K562 (cell line): Measurements from ENCODE around the gene HSPA14. TPM values are rescaled to one million over a fixed set of nuclear protein-coding genes. Genes with fewer than 3 reads are reported as not detected.

Experiments used
- ARID2 ChIP-seq: fragments of 450-650 bp; IDR thresholded peaks from 2 replicates; pipeline ENCODE4 v1.6.1; 2017; ENCODE audit warnings: antibody characterized with exemption, mild to moderate bottlenecking
- BCOR ChIP-seq: fragments of 450-650 bp; IDR thresholded peaks from 2 replicates; pipeline ENCODE4 v1.6.1; 2016
- CHD1 ChIP-seq: fragments of 200-600 bp; sonication (generic); IDR thresholded peaks from one replicate; pipeline ENCODE4 v1.6.1; 2012; ENCODE audit warnings: mild to moderate bottlenecking, moderate library complexity, low read length, inconsistent platforms
- CTBP1 ChIP-seq: fragments of 450-650 bp; IDR thresholded peaks from 2 replicates; pipeline ENCODE4 v1.6.1; 2016; ENCODE audit warnings: borderline replicate concordance
- ESRRB ChIP-seq: fragments of 250-450 bp; sonication (Bioruptor Pico); IDR thresholded peaks from 2 replicates; pipeline ENCODE4 v1.5.0; 2020; ENCODE audit warnings: mild to moderate bottlenecking, moderate library complexity, borderline replicate concordance
- FOXM1 ChIP-seq, 2 experiments: fragments of 450-650 bp in 1 of 2; sonication (generic) in 1 of 2; formaldehyde crosslinking in 1 of 2; IDR thresholded peaks; 2 replicates each; pipeline versions ENCODE4 v1.6.1 to v1.9.0; 2017 to 2022; ENCODE audit warnings: low read depth in 2 of 2, mild to moderate bottlenecking in 2 of 2, missing genetic modification reagents in 1 of 2, moderate library complexity in 1 of 2
- GATAD2A ChIP-seq: fragments of 450-650 bp; IDR thresholded peaks from 2 replicates; pipeline ENCODE4 v1.6.1; 2017
- MAFF ChIP-seq: IDR thresholded peaks from 2 replicates; pipeline ENCODE4 v1.6.1; 2012; ENCODE audit warnings: low read length, improper control_type of control experiment
- MTA2 ChIP-seq: fragments of 450-650 bp; IDR thresholded peaks from 2 replicates; pipeline ENCODE4 v1.6.1; 2016; ENCODE audit warnings: low read depth
- PCBP1 ChIP-seq: fragments of 200-400 bp; formaldehyde crosslinking; IDR thresholded peaks from 2 replicates; pipeline ENCODE4 v1.6.1; 2018; ENCODE audit warnings: mild to moderate bottlenecking, low read depth, low read length; ENCODE audit not compliant: poor library complexity, severe bottlenecking
- PRMT5 ChIP-seq: sonication (generic); formaldehyde crosslinking; IDR thresholded peaks from 2 replicates; pipeline ENCODE4 v1.5.0; 2020; ENCODE audit warnings: missing genetic modification reagents
- RFX7 ChIP-seq: fragments of 250-450 bp; sonication (Bioruptor Pico); IDR thresholded peaks from 2 replicates; pipeline ENCODE4 v1.5.1; 2021; ENCODE audit warnings: mild to moderate bottlenecking
- STAT5A ChIP-seq: IDR thresholded peaks from 2 replicates; pipeline ENCODE4 v1.6.1; 2012; ENCODE audit warnings: low read length, inconsistent platforms, borderline replicate concordance
- ZFPM2 ChIP-seq: fragments of 250-450 bp; sonication (Bioruptor Pico); IDR thresholded peaks from 2 replicates; pipeline ENCODE4 v1.5.1; 2022; ENCODE audit warnings: mild to moderate bottlenecking
- ZNF165 ChIP-seq: fragments of 250-450 bp; sonication (Bioruptor Pico); IDR thresholded peaks from 2 replicates; pipeline ENCODE4 v1.4.0; 2020; ENCODE audit warnings: borderline replicate concordance
- ZNF263 ChIP-seq: sonication (generic); formaldehyde crosslinking; IDR thresholded peaks from 2 replicates; pipeline ENCODE4 v1.8.0; 2022; ENCODE audit warnings: mild to moderate bottlenecking, missing genetic modification reagents, borderline replicate concordance
- ZNF75A ChIP-seq: fragments of 450-650 bp; formaldehyde crosslinking; IDR thresholded peaks from 2 replicates; pipeline ENCODE4 v1.4.0; 2020; ENCODE audit warnings: mild to moderate bottlenecking
- polyA plus RNA-seq, 8 experiments: library from polyadenylated mRNA; depleted of rRNA in 4 of 8; stranded (reverse) in 5 of 8; unstranded in 3 of 8; fragments of >200 nt; fragmentation: Nextera tagmentation in 2 of 8; fragmentation: Illumina TruSeq in 1 of 8; extraction: Ambion mirVana in 2 of 8; extraction: Trizol in 1 of 8; gene quantifications; 2 replicates each; pipeline versions ENCODE4 v1.2.1 to v1.2.3, GENCODE V29; 2011 to 2014; ENCODE audit warnings: inconsistent platforms in 1 of 8, missing spikeins in 1 of 8
- total RNA-seq, 7 experiments: library from RNA; depleted of rRNA in 6 of 7; stranded (reverse); fragments of >200 nt in 6 of 7; fragmentation: Illumina TruSeq in 2 of 7; extraction: Trizol in 2 of 7; gene quantifications; 2 replicates each; pipeline versions ENCODE4 v1.2.1 to v1.2.3, GENCODE V29; 2011 to 2021; ENCODE audit warnings: low replicate concordance in 1 of 7
- TF ChIP-seq, protein P1 (sequence below): sonication (generic); formaldehyde crosslinking; IDR thresholded peaks from 2 replicates; pipeline ENCODE4 v1.8.1; 2023; ENCODE audit warnings: mild to moderate bottlenecking, missing genetic modification reagents
- TF ChIP-seq, protein P2 (sequence below), 2 experiments: fragments of 450-650 bp in 1 of 2; IDR thresholded peaks; 2 replicates each; pipeline ENCODE4 v1.6.1; 2011 to 2017; ENCODE audit warnings: low read depth in 2 of 2, antibody characterized with exemption in 1 of 2, borderline replicate concordance in 1 of 2, low read length in 1 of 2, mild to moderate bottlenecking in 1 of 2, mixed read lengths in 1 of 2; ENCODE audit not compliant: control insufficient read depth in 1 of 2
- TF ChIP-seq, protein P3 (sequence below): fragments of 250-450 bp; sonication (Bioruptor Pico); IDR thresholded peaks from 2 replicates; pipeline ENCODE4 v1.5.0; 2020; ENCODE audit warnings: mild to moderate bottlenecking, borderline replicate concordance

The HSPA14 gene
- total and polyA plus RNA-seq, 9 of the 15 experiments (the other 6 are each of a cell fraction or from before 2014, with no cell fraction given), result 41.9 to 75.0 (median 63.2) TPM

- TF ChIP-seq ZNF165 (no peak), BCOR (0 out of 2 replicates have a peak, but pooled peaks have one; percentile 48), PCBP1 (no peak), GATAD2A (no peak), MTA2 (no peak), ZNF263 (CRISPR knock-in tag) (peak; percentile 63; the same call in 1 of the 2 replicates), RFX7 (CRISPR knock-in tag) (no peak), MAFF (no peak), ESRRB (CRISPR knock-in tag) (no peak), PRMT5 (no peak), CHD1 (peak; percentile 20), FOXM1 (IDR thresholded peaks at IDR 0.05; ENCODE audit: low read depth) (no peak), FOXM1 (CRISPR knock-in tag; IDR thresholded peaks at IDR 0.05; ENCODE audit: low read depth) (peak; percentile 58), CTBP1 (peak; percentile 75; the same call in 1 of the 2 replicates), ARID2 (no peak), ZNF75A (CRISPR knock-in tag) (no peak), ZFPM2 (CRISPR knock-in tag) (no peak), STAT5A (no peak)
- TF ChIP-seq, protein P1, sequence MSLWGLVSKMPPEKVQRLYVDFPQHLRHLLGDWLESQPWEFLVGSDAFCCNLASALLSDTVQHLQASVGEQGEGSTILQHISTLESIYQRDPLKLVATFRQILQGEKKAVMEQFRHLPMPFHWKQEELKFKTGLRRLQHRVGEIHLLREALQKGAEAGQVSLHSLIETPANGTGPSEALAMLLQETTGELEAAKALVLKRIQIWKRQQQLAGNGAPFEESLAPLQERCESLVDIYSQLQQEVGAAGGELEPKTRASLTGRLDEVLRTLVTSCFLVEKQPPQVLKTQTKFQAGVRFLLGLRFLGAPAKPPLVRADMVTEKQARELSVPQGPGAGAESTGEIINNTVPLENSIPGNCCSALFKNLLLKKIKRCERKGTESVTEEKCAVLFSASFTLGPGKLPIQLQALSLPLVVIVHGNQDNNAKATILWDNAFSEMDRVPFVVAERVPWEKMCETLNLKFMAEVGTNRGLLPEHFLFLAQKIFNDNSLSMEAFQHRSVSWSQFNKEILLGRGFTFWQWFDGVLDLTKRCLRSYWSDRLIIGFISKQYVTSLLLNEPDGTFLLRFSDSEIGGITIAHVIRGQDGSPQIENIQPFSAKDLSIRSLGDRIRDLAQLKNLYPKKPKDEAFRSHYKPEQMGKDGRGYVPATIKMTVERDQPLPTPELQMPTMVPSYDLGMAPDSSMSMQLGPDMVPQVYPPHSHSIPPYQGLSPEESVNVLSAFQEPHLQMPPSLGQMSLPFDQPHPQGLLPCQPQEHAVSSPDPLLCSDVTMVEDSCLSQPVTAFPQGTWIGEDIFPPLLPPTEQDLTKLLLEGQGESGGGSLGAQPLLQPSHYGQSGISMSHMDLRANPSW (CRISPR knock-in tag), result peak; percentile 59; the same call in 1 of the 2 replicates
- TF ChIP-seq, protein P2, sequence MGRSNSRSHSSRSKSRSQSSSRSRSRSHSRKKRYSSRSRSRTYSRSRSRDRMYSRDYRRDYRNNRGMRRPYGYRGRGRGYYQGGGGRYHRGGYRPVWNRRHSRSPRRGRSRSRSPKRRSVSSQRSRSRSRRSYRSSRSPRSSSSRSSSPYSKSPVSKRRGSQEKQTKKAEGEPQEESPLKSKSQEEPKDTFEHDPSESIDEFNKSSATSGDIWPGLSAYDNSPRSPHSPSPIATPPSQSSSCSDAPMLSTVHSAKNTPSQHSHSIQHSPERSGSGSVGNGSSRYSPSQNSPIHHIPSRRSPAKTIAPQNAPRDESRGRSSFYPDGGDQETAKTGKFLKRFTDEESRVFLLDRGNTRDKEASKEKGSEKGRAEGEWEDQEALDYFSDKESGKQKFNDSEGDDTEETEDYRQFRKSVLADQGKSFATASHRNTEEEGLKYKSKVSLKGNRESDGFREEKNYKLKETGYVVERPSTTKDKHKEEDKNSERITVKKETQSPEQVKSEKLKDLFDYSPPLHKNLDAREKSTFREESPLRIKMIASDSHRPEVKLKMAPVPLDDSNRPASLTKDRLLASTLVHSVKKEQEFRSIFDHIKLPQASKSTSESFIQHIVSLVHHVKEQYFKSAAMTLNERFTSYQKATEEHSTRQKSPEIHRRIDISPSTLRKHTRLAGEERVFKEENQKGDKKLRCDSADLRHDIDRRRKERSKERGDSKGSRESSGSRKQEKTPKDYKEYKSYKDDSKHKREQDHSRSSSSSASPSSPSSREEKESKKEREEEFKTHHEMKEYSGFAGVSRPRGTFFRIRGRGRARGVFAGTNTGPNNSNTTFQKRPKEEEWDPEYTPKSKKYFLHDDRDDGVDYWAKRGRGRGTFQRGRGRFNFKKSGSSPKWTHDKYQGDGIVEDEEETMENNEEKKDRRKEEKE (IDR thresholded peaks at IDR 0.05; ENCODE audit: borderline replicate concordance in 1 of 2, control insufficient read depth in 1 of 2, low read depth in 2 of 2, low read length in 1 of 2), result no peak
- TF ChIP-seq, protein P3, sequence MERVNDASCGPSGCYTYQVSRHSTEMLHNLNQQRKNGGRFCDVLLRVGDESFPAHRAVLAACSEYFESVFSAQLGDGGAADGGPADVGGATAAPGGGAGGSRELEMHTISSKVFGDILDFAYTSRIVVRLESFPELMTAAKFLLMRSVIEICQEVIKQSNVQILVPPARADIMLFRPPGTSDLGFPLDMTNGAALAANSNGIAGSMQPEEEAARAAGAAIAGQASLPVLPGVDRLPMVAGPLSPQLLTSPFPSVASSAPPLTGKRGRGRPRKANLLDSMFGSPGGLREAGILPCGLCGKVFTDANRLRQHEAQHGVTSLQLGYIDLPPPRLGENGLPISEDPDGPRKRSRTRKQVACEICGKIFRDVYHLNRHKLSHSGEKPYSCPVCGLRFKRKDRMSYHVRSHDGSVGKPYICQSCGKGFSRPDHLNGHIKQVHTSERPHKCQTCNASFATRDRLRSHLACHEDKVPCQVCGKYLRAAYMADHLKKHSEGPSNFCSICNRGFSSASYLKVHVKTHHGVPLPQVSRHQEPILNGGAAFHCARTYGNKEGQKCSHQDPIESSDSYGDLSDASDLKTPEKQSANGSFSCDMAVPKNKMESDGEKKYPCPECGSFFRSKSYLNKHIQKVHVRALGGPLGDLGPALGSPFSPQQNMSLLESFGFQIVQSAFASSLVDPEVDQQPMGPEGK (CRISPR knock-in tag), result no peak
These were observed 40.4 kb downstream of the HSPA14 start, which contains the start of gene SUV39H2 (continued) for GRCh38 chr10:14878266-14879123.
